HCT116 (cell line): Measurements from ENCODE around the gene EIF3K.

Source experiments
- CTCF ChIP-seq, 3 experiments: fragments of 200-600 bp in 1 of 3; sonication (generic) in 1 of 3; IDR thresholded peaks in 2 of 3; conservative IDR thresholded peaks in 1 of 3; 2 replicates each; pipeline ENCODE4 v1.5.1; 2012 to 2017; ENCODE audit warnings: low read depth in 2 of 3, low read length in 2 of 3, antibody characterized with exemption in 1 of 3, borderline replicate concordance in 1 of 3, control low read depth in 1 of 3, mild to moderate bottlenecking in 1 of 3, mixed read lengths in 1 of 3, mixed run types in 1 of 3, moderate library complexity in 1 of 3; ENCODE audit not compliant: insufficient read depth in 1 of 3
- EGR1 ChIP-seq: IDR thresholded peaks from 2 replicates; pipeline ENCODE4 v1.6.1; 2012; ENCODE audit warnings: low read depth
- EZH2 ChIP-seq: fragments of 200-600 bp; sonication (generic); IDR thresholded peaks from 2 replicates; pipeline ENCODE4 v1.6.1; 2017; ENCODE audit warnings: antibody characterized with exemption, mixed run types
- EZH2phosphoT487 ChIP-seq: fragments of 200-600 bp; IDR thresholded peaks from 2 replicates; pipeline ENCODE4 v1.6.1; 2018; ENCODE audit warnings: antibody characterized with exemption, borderline replicate concordance
- MAX ChIP-seq: IDR thresholded peaks from 2 replicates; pipeline ENCODE4 v1.6.1; 2012
- POLR2A ChIP-seq: IDR thresholded peaks from 2 replicates; pipeline ENCODE4 v1.7.0; 2011; ENCODE audit warnings: borderline replicate concordance; ENCODE audit not compliant: insufficient read depth, insufficient read length; ENCODE audit errors: extremely low read depth
- POLR2AphosphoS5 ChIP-seq: IDR thresholded peaks from 2 replicates; pipeline ENCODE4 v1.6.1; 2011; ENCODE audit warnings: mild to moderate bottlenecking, low read depth, low read length, moderate library complexity
- REST ChIP-seq: IDR thresholded peaks from 2 replicates; pipeline ENCODE4 v1.6.1; 2012; ENCODE audit warnings: low read depth
- TCF7L2 ChIP-seq: IDR thresholded peaks from 2 replicates; pipeline ENCODE4 v1.7.0; 2011; ENCODE audit warnings: borderline replicate concordance, inconsistent platforms; ENCODE audit not compliant: insufficient read depth, insufficient read length; ENCODE audit errors: extremely low read depth
- ZBTB33 ChIP-seq: IDR thresholded peaks from 2 replicates; pipeline ENCODE4 v1.6.1; 2011; ENCODE audit warnings: mild to moderate bottlenecking, low read length, moderate library complexity; ENCODE audit not compliant: insufficient replicate concordance; ENCODE audit errors: extremely low read depth
- ZNF274 ChIP-seq: fragments of 200-500 bp; sonication (Bioruptor generic); IDR thresholded peaks from 2 replicates; pipeline ENCODE4 v1.6.1; 2014; ENCODE audit warnings: mild to moderate bottlenecking, low read depth, low read length, inconsistent platforms

- TF ChIP-seq ZNF274 (no peak), CTCF (IDR thresholded peaks at IDR 0.05 in 2 of 3, conservative IDR thresholded peaks at IDR 0.05 in 1 of 3; ENCODE audit: borderline replicate concordance in 1 of 3, insufficient read depth in 1 of 3, low read depth in 2 of 3, low read length in 2 of 3) (no peak), POLR2A (no peak), EZH2 (no peak), ZBTB33 (no peak), POLR2AphosphoS5 (no peak; the same call in 1 of the 2 replicates), EZH2phosphoT487 (no peak), EGR1 (no peak), REST (no peak), TCF7L2 (no peak), MAX (no peak)
These were observed 30.6 kb downstream of the EIF3K start for GRCh38 chr19:38649305-38650171.
